Right lobe of liver (tissue), 6 donors: ENCODE data around the gene PCNX2. TPM values are rescaled to one million over a fixed set of nuclear protein-coding genes. Genes with fewer than 3 reads are reported as not detected.

Experiments
- ATAC-seq, 4 donors: fragments of 200-7000 bp; cut with Tn5 transposase; one replicate each; pipeline ENCODE4 v1.9.1; 2020; ENCODE audit warnings: mild to moderate bottlenecking in 4 of 4, moderate library complexity in 4 of 4
- DNase-seq, 3 donors: peaks; one replicate each; pipeline ENCODE4 v3.0.0-alpha.2; 2020
- H3K27ac ChIP-seq, 3 donors: fragments of 200-600 bp; one replicate each; pipeline ENCODE4 v1.8.0; 2022
- H3K27me3 ChIP-seq, 2 donors: fragments of 200-600 bp; one replicate each; pipeline ENCODE4 v1.8.0; 2022
- H3K36me3 ChIP-seq, 4 donors: fragments of 200-600 bp; sonication (generic) in 1 of 4; one replicate each; pipeline versions ENCODE4 v1.5.1 to v1.8.0; 2017 to 2022; ENCODE audit warnings: control low read depth in 1 of 4
- H3K4me1 ChIP-seq, 4 donors: fragments of 200-600 bp; sonication (generic) in 1 of 4; one replicate each; pipeline versions ENCODE4 v1.5.1 to v1.8.0; 2017 to 2022; ENCODE audit warnings: control low read depth in 1 of 4
- H3K4me3 ChIP-seq, 3 donors: fragments of 200-600 bp; one replicate each; pipeline ENCODE4 v1.8.0; 2022
- H3K9me3 ChIP-seq, 4 donors: fragments of 200-600 bp; sonication (generic) in 1 of 4; one replicate each; pipeline versions ENCODE4 v1.5.1 to v1.8.0; 2017 to 2022; ENCODE audit warnings: control low read depth in 1 of 4
- POLR2A ChIP-seq: fragments of 450-650 bp; IDR thresholded peaks from one replicate; pipeline ENCODE4 v1.6.1; 2017; ENCODE audit warnings: antibody characterized with exemption, mild to moderate bottlenecking
- WGBS: methylation state at CpG from one replicate; pipeline ENCODE4 v1.1.6; 2018; ENCODE audit warnings: low coverage, low lambda C conversion rate; ENCODE audit not compliant: insufficient coverage; ENCODE audit errors: missing lambda C conversion rate; 5-methylcytosine and 5-hydroxymethylcytosine counted together
- intact Hi-C, 2 donors: fragments of 100-400 bp; cut with DNase I; formaldehyde crosslinking; loops; one replicate each; pipeline versions ENCODE4 v1.11.2 to v1.14.1; 2022
- total RNA-seq, 6 experiments: library from RNA; depleted of rRNA in 2 of 6; stranded (reverse); fragments of >200 nt in 2 of 6; fragmentation: NEBNext Ultra II Directional in 3 of 6; extraction: Animal tissue kit (Norgen Biotek cat#: 25700) in 3 of 6; gene quantifications; one replicate each; pipeline versions ENCODE4 v1.1.0 to v1.2.4, GENCODE V29; 2016 to 2023
- TF ChIP-seq, protein P1 (sequence below), 4 donors: fragments of 200-600 bp in 3 of 4; fragments of 450-650 bp in 1 of 4; IDR thresholded peaks; one replicate each; pipeline versions ENCODE4 v1.5.1 to v1.8.0; 2016 to 2022; ENCODE audit warnings: antibody characterized with exemption in 4 of 4, mild to moderate bottlenecking in 2 of 4
- donor health status: DM: no; HTN: yes; CAD: no.
- donor health status: DM: no; HTN: no; CAD: no.
- donor health status: DM: no; HTN: no; CAD: no.
- donor health status: DM: no; HTN: yes; CAD: no.
- donor health status: DM: no; HTN: yes; CAD: no.

Gene PCNX2
- total RNA-seq, 6 experiments from 2014 or later: 0.35 to 3.4 (median 0.82) TPM

DNA sequence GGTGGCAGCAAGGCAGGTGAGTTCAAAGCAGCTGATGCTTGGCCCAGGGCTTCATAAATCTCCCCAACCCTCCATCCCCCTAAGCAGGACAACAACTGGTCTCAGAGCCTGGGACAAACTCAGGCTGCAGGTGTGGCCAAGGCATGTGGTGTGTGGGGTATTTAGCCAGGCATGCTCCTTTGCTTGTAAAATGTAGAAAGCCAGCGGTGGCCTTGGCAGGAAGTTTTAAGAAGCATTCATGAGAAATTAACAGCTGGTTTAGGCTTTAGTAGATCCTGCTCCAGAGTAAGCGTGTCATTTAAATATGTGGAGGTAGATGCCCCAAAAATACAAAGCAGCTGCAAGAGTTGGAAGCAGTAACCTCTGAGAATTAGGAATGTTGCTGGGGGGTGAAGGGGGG is 300.3 kb downstream of the PCNX2 start:
- no peak overlapping the region for H3K4me3 ChIP-seq
- WGBS: 88% methylated on average over 2 of the region's 2 CpGs
- TF ChIP-seq POLR2A: no peak
- TF ChIP-seq, protein P1, sequence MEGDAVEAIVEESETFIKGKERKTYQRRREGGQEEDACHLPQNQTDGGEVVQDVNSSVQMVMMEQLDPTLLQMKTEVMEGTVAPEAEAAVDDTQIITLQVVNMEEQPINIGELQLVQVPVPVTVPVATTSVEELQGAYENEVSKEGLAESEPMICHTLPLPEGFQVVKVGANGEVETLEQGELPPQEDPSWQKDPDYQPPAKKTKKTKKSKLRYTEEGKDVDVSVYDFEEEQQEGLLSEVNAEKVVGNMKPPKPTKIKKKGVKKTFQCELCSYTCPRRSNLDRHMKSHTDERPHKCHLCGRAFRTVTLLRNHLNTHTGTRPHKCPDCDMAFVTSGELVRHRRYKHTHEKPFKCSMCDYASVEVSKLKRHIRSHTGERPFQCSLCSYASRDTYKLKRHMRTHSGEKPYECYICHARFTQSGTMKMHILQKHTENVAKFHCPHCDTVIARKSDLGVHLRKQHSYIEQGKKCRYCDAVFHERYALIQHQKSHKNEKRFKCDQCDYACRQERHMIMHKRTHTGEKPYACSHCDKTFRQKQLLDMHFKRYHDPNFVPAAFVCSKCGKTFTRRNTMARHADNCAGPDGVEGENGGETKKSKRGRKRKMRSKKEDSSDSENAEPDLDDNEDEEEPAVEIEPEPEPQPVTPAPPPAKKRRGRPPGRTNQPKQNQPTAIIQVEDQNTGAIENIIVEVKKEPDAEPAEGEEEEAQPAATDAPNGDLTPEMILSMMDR (IDR thresholded peaks at IDR 0.05): no peak
- no peak for ATAC-seq
- intact Hi-C loops: no loop called here
- no peaks in the 10 kb centered on the region for H3K27me3 ChIP-seq
- H3K4me1 ChIP-seq: no peaks in the 10 kb centered on the region
- no peaks in the 10 kb centered on the region for H3K36me3 ChIP-seq
- no peak for DNase-seq
- H3K9me3 ChIP-seq: no peaks in the 10 kb centered on the region
- no peak overlapping the region for H3K27ac ChIP-seq

DNA sequence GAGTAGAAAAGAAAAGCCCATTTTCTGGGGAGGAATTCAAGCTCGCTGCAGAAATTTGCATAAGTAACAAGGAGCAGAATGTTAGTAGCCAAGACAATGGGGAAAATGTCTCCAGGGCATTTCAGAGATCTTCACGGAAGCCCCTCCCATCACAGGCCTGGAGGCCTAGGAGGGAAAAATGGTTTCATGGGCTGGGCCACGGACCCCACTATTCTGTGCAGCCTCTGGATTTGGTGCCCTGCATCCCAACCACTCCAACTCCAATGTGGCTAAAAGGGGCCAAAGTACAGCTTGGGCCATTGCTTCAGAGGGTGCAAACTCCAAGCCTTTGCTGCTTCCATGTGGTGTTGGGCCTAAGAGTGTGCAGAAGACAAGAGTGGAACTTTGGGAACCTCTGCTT is 302.0 kb downstream of the PCNX2 start:
- H3K27me3 ChIP-seq: no peaks in the 10 kb centered on the region
- WGBS: 85% methylated on average over 3 of the region's 3 CpGs
- H3K27ac ChIP-seq: no peak overlapping the region
- no peaks in the 10 kb centered on the region for H3K36me3 ChIP-seq
- TF ChIP-seq, protein P1 (IDR thresholded peaks at IDR 0.05): no peak
- TF ChIP-seq POLR2A: no peak
- ATAC-seq: no peak
- no peaks in the 10 kb centered on the region for H3K9me3 ChIP-seq
- DNase-seq: no peak
- no peak overlapping the region for H3K4me3 ChIP-seq
- H3K4me1 ChIP-seq: no peaks in the 10 kb centered on the region
- intact Hi-C loops: no loop called here

DNA sequence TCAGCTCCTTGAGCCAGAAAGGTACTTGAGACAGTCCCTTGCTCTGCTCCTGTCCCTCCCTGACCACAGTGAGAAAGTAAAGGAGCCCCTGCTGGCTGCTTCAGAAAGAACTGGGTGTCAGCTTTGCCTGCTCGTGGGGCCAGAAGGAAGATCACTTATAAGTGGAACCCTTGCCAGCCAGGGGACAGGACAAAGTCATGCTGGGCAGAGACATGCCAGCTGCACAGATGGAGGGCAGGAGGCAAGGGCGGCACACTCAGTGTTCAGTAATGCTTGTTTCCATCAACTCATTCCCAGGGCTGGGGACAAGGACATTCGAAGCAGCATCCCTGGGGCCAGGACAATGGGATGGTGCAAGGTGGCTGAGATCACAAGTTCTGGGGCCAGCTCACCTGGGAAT is 303.3 kb downstream of the PCNX2 start:
- H3K27me3 ChIP-seq: no peaks in the 10 kb centered on the region
- 80% methylated on average over 1 of the region's 3 CpGs for WGBS
- TF ChIP-seq POLR2A: no peak
- TF ChIP-seq, protein P1 (IDR thresholded peaks at IDR 0.05): no peak
- no peak for ATAC-seq
- no peak for DNase-seq
- H3K27ac ChIP-seq: no peak overlapping the region
- H3K4me1 ChIP-seq: no peaks in the 10 kb centered on the region
- H3K9me3 ChIP-seq: no peaks in the 10 kb centered on the region
- no peak overlapping the region for H3K4me3 ChIP-seq
- intact Hi-C loops: no loop called here
- no peaks in the 10 kb centered on the region for H3K36me3 ChIP-seq

DNA sequence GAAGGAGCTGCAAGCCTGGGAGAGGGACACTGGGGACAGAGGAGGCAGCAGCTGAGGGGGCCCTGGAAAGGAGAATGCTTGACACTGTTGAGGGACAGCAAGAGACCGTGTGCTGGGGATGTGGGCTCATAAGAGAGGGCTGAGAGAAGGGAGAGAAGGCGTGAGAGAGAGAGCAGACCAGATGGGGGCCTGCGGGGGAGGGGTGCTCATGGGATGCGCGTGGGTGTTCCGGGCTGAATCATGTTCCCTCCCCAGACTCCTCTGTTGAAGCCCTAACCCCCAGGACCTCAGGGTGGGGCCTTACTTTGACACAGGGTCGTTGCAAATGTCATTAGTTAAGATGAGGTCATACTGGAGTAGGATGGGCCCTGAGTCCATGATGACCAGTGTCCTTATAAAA is 304.3 kb downstream of the PCNX2 start:
- TF ChIP-seq, protein P1 (IDR thresholded peaks at IDR 0.05): no peak
- TF ChIP-seq POLR2A: no peak
- H3K4me3 ChIP-seq: no peak overlapping the region
- H3K4me1 ChIP-seq: no peaks in the 10 kb centered on the region
- intact Hi-C loops: no loop called here
- no peaks in the 10 kb centered on the region for H3K27me3 ChIP-seq
- no peaks in the 10 kb centered on the region for H3K36me3 ChIP-seq
- no peaks in the 10 kb centered on the region for H3K9me3 ChIP-seq
- 44% methylated on average over 3 of the region's 7 CpGs for WGBS
- ATAC-seq: no peak
- no peak for DNase-seq
- H3K27ac ChIP-seq: no peak overlapping the region
